ENCODE data around the gene ADAMTS15. TPM values are rescaled to one million over a fixed set of nuclear protein-coding genes. Genes with fewer than 3 reads are reported as not detected.
A peak's percentile ranks its signal among the peaks of the same experiment; 100 is the strongest.

Gene ADAMTS15
- total RNA-seq, 6 donors from 2014 or later, result 2.5 to 23.0 (median 7.2) TPM

- Histone ChIP-seq H3K4me3 (no peak overlapping the region), H3K27ac (no peak overlapping the region), H3K27me3 (no peaks in the 10 kb centered on the region), H3K9me3 (peaks cover 0 to 6% (median 1%) of the 10 kb centered on the region in 4 donors), H3K4me1 (no peaks in the 10 kb centered on the region), H3K36me3 (no peaks in the 10 kb centered on the region)
- no peak for TF ChIP-seq POLR2AphosphoS5 (IDR thresholded peaks at IDR 0.05)
- no peak for TF ChIP-seq CTCF (IDR thresholded peaks at IDR 0.05)
- no peak for TF ChIP-seq EP300 (IDR thresholded peaks at IDR 0.05)
- TF ChIP-seq POLR2A (IDR thresholded peaks at IDR 0.05), result no peak
- no peak for ATAC-seq (ENCODE audit: low FRiP score in 2 of 2)
- DNase-seq, result no peak
Observed at GRCh38 chr11:130499828-130500227, 51.4 kb downstream of the ADAMTS15 start.

- Histone ChIP-seq H3K4me1 (no peaks in the 10 kb centered on the region), H3K4me3 (no peak overlapping the region), H3K27ac (no peak overlapping the region), H3K36me3 (no peaks in the 10 kb centered on the region), H3K27me3 (no peaks in the 10 kb centered on the region), H3K9me3 (peaks cover 0 to 7% (median 1%) of the 10 kb centered on the region in 4 donors)
- ATAC-seq (ENCODE audit: low FRiP score in 2 of 2) (no peak), DNase-seq (no peak)
- TF ChIP-seq POLR2A (IDR thresholded peaks at IDR 0.05) (no peak), CTCF (IDR thresholded peaks at IDR 0.05) (no peak), POLR2AphosphoS5 (IDR thresholded peaks at IDR 0.05) (no peak), EP300 (IDR thresholded peaks at IDR 0.05) (no peak)
- WGBS, 2 donors, result 83 to 95% methylated on average over 1 of the region's 1 CpG
Observed at GRCh38 chr11:130504317-130504716, 55.9 kb downstream of the ADAMTS15 start.

- Histone ChIP-seq H3K27ac (no peak overlapping the region), H3K9me3 (peaks cover 0 to 7% (median 1%) of the 10 kb centered on the region in 4 donors), H3K4me1 (peaks cover 0 to 10% (median 6%) of the 10 kb centered on the region in 4 donors), H3K36me3 (no peaks in the 10 kb centered on the region), H3K4me3 (no peak overlapping the region), H3K27me3 (no peaks in the 10 kb centered on the region)
- WGBS, 2 donors, result 64 to 67% methylated on average over 1 of the region's 1 CpG
- no peak for TF ChIP-seq CTCF (IDR thresholded peaks at IDR 0.05)
- no peak for TF ChIP-seq POLR2AphosphoS5 (IDR thresholded peaks at IDR 0.05)
- TF ChIP-seq EP300 (IDR thresholded peaks at IDR 0.05), result no peak
- no peak for TF ChIP-seq POLR2A (IDR thresholded peaks at IDR 0.05)
- ATAC-seq (ENCODE audit: low FRiP score in 2 of 2) (no peak), DNase-seq (no peak)
Observed at GRCh38 chr11:130508913-130509312, 60.5 kb downstream of the ADAMTS15 start.

- Histone ChIP-seq H3K4me3 (no peak overlapping the region), H3K36me3 (no peaks in the 10 kb centered on the region), H3K27me3 (no peaks in the 10 kb centered on the region), H3K9me3 (peaks cover 0 to 7% (median 0%) of the 10 kb centered on the region in 4 donors), H3K27ac (peak overlapping the region in 3 of 4 donors; percentile 42 to 69 (median 44)), H3K4me1 (peaks cover 0 to 10% (median 6%) of the 10 kb centered on the region in 4 donors)
- DNase-seq (no peak), ATAC-seq (ENCODE audit: low FRiP score in 2 of 2) (no peak)
- no peak for TF ChIP-seq CTCF (IDR thresholded peaks at IDR 0.05)
- no peak for TF ChIP-seq EP300 (IDR thresholded peaks at IDR 0.05)
- TF ChIP-seq POLR2A (IDR thresholded peaks at IDR 0.05), result no peak
- no peak for TF ChIP-seq POLR2AphosphoS5 (IDR thresholded peaks at IDR 0.05)
- WGBS, 2 donors, result 80 to 87% methylated on average over 1 to 2 of the region's 2 CpGs
Observed at GRCh38 chr11:130509942-130510341, 61.5 kb downstream of the ADAMTS15 start.

GRCh38 chr11:130510407-130511006 lies 62.1 kb downstream of the ADAMTS15 start:
- TF ChIP-seq CTCF (IDR thresholded peaks at IDR 0.05), result no peak
- no peak for ATAC-seq (ENCODE audit: low FRiP score in 2 of 2)

More at GRCh38 chr11:130510407-130511006, 62.1 kb downstream of the ADAMTS15 start:
- Histone ChIP-seq H3K4me1 (peaks cover 0 to 10% (median 6%) of the 10 kb centered on the region in 4 donors), H3K36me3 (no peaks in the 10 kb centered on the region), H3K4me3 (no peak overlapping the region), H3K27ac (peak overlapping the region in 3 of 4 donors; percentile 42 to 69 (median 44)), H3K27me3 (no peaks in the 10 kb centered on the region), H3K9me3 (peaks cover 0 to 7% (median 0%) of the 10 kb centered on the region in 4 donors)
- DNase-seq, result peak in 1 of 2 donors; percentile 22
- WGBS, 2 donors, result 50 to 55% methylated on average over 7 to 8 of the region's 8 CpGs

Data from upper lobe of left lung (tissue), 6 donors.